ENCODE data around the gene MDH1.

Gene MDH1

DNA sequence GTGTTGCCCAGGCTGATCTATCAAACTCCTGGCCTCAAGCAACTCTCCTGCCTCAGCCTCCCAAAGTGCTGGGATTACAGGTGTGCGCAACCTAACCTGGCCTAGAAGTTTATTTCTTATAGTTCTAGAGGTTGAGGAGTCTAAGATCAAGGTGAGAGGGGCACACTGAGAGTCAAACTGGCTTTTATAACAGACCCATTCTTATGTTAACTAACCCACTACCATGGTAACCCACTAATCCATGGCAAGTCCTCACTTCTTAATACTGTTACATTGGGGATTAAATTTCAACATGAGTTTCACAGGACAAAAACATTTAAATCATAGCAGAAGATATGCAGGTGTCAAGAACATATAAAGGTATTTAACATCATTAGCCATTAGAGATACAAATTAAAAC is 50.6 kb downstream of the MDH1 start:
- DNase-seq = no peak

DNA sequence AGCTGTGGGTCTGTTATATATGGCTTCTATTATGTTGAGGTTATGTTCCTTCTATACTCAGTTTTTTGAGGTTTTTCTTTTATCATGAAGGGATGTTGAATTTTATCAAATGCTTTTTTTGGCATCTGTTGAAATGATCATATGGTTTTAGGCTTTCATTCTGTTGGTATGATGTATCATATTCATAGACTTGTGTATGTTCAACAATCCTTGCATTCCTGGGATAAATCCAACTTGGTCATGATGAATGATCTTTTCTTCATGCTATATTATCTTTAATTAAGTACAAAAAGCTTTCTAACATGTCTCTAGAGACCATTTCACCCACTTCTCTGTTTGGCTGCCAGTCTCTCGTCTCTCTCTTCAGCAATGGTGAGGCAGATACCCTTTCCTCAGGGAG is 54.2 kb downstream of the MDH1 start:
- no peak for DNase-seq

DNA sequence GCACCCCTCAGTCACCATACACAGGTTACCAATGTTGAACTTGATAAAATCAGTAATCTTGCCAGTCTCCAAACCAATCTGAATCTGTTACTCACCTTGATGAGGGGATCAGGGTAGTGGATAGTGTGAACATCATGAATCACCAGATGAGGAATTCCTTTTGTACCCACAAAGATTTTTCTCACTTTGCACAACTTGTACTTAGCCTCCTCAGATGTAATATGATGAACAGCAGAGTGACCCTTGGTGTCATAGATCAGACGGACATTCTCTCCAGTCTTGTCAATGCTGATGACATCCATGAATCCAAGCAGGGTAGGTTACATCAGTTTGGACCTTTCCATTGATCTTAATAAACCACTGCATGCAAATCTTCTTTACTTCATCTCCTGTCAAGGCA is 54.7 kb downstream of the MDH1 start:
- no peak for DNase-seq

DNA sequence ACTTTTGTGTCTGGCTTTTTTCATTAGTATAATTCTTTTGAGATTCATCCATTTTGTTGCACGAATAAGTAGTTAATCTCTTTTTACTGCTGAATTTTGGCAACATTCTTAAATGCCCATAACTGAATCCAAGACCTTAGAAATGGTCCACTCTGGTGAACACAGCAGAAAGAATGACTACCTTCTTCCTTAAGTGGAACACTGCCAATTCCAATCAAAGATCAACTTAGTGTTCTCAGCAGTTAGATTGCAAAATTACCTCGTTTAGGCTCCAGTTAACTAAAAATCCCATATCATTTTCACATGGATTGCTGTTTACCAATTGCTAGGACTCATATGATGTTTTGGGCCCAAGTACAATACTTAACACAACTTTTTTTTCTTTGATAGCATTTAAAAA is 59.9 kb downstream of the MDH1 start:
- no peak for DNase-seq

DNA sequence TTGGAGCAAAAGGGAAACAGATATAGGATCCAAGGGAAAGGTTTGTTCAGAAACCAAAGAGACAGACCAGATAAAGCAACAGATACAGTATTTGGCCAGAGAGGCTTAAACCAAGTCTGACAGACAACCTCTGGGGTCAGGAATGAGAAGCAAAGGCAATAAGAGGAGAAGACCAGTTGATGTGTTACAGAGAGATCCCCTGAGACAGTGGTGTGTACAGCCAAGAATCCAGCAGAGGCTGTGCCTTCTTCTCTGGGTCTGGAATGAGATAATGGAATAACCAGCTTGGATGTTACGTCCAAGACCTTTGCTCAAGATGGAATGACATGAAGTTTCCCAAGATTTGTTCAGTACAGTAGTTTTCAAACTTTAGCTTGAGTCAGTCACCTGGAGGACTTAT is 61.1 kb downstream of the MDH1 start:
- no peak for DNase-seq

DNA sequence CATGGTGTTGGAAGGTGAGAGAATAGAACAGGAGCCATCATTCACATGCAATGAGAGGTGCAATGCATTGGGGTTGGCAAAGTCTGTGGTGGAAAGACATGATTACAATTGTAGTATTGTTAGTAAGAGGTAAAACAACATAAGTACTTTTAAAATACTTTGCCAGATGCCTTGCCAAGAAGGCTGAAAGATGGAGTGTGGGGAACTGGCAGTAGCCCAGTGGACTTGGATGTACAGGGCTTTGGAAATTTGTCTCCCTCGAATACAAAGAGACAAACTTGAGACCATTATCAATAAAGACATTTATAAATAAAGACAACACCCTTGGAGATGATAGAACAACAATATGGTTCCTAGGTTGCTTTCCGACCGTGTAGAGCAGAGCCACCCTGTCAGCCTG is 62.0 kb downstream of the MDH1 start:
- no peak for DNase-seq

DNA sequence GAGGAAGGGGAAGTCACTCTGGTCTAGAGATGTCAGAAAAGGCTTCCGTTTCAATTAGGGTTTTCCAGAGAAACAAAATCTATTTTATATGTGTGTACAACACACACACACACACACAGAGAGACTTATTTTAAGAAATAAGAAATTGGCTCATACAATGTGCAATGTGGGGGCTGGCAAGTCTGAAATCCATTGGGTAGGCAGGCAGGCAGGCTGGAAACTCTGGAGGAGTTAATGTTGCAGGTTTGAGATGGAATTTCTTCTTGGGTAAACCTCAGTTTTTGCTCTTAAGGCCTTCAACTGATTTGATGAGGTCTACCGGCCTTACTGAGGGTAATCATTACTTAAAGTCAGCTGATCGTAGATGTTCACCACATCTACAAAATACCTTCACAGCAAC is 62.6 kb downstream of the MDH1 start:
- no peak for DNase-seq

DNA sequence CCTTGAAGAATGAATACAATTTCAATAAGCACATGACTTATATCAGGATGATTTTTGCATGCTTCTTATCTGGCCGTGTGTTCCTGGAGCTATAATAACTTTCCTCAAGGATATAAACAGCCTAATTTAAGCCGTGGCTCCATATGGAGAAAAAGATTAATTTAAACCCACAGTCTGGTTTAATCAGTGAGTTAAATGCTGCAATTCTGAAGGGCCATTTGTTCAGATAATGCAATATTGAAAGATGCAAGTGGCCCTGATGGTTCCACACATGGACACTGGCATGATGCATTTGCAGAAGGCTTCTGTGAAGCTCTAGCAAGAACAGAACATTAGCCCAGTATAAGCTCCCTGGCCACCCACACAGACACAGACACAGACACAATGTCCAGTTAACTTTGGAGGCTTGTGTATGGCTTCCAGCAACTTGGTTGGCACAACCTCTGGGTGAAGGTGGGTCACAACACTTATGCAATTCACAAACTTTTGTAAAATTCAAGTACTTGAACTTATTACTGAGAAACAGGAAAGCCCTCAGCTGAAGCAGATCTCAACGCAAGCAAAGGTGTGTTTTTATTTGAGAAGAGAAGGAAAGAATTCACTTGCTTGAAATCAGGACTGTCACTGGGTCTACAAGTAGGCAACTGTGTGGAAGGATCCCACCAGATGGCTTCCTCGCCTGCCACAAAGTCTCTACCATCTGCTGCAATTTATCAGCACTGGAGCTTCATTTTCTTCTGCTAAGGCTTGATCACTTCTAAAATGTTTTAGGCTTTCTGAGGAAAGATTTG is 63.3 kb downstream of the MDH1 start:
- no peak for DNase-seq

DNA sequence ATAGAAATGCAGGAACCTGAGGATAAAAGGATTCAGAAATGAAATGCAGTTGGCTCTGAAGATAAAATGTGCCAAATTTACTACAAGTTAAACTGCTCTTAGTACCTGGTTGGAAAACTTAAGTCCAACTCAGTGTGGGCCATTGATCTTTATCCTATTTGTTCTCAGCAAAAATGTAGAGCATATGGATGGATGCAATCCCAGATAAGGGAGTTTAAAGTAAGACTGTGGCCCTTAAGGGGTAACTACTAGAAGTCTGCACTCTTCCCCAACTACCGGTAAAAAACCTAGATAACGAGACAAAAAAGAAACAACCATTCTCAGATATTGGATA is 63.9 kb downstream of the MDH1 start:
- DNase-seq = no peak

DNA sequence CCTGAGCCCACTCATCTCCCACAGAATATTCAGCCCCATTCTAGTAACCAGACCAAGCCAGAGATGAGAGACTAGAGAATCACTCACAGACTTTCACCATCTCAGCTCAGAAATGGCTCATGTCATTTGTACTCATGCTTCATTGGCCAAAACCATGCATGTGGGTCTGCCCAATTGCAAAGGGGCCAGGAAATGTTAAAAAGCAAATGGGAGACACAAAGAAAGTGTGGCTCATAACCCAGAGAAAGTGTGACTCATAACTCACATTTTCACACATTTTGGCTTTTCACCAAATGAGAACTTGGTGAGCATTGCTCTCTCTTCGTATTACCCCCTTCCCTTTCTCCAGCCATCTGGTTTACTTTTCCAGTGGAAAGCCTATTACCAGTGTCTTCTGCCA is 66.2 kb downstream of the MDH1 start:
- no peak for DNase-seq
